GM19193 (cell line): ENCODE measurements around the gene SLC23A3.

ENCODE experiments used
- POLR2A ChIP-seq: IDR thresholded peaks from 4 replicates; pipeline ENCODE4 v1.6.1; 2011; ENCODE audit not compliant: insufficient read depth, insufficient read length; ENCODE audit errors: extremely low read depth

The SLC23A3 gene

GRCh38 chr2:219122202-219122980 lies 47.4 kb downstream of the SLC23A3 start:
- TF ChIP-seq POLR2A, result no peak

- no peak for TF ChIP-seq POLR2A
These were observed 49.7 kb downstream of the SLC23A3 start for GRCh38 chr2:219120082-219120481.

DNA sequence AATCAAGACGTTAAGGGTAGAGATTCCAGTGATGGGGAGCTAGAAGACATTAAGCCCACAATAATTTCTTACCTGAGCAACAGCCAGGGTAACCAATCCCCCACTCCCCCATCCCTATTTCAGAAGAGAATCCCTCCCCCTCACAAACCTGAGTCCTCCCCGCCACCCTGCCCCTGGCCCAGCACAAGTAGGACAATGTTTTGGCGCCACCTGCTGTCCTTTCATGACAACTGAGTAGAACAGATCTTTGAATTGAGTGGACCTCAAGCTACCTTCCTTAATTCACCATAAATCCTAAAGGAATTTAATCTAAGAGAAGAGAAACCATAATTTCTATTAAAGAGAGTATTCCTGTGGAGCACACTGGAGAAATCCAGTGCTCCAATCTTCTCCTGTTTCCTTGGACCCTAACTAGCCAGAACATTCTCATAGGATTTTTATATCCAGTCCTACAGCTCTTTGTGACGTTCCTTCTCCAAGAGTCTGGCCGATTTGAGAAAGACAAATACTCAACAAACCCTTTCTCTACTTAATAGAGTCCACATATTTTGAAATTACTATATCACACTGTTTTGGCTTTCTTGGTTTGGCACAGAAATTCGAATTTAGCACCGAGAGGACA lies 50.3 kb downstream of the SLC23A3 start:
- TF ChIP-seq POLR2A, result no peak

- no peak for TF ChIP-seq POLR2A
These were observed 51.3 kb downstream of the SLC23A3 start for GRCh38 chr2:219118504-219118903.

DNA sequence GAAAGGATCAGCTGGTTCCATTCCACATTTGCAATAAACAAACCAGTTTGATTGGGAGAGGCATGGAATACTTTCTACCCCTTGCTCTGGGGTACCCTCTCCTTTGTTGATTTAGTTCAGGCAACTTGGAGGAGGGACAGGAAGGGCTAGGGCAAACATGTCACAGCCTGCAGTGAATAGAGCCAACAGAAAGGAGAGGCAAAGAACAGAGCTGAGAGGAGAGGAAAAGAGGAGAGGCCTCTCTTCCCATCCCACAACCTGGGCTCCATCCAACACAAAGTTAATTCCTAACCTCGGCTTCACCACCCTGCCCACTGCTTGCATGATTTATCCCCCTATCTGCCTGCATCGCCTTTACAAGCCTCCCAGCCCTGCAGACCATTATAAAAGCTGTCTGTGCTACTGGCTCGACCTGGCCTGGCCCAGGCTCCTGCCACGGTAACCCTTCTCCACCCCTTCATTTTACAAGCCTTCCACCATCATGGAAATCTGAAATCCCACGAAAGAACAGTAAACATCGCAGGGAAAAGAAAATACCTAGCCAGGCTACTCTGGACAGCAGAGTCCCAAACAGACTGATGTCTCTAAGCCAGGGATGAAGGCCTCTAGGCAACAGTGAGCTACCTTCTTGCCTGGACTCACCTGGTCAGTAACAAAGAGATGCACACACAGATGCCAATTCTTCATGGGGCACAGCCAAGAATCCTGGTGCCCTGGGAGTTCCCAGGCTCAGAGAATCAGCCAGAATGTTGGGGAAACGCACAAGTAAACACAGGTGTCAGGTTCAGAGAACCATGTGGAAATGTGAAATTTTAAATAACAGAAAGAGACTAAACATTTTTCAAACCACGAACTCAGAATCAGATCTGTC lies 52.8 kb downstream of the SLC23A3 start:
- no peak for TF ChIP-seq POLR2A

DNA sequence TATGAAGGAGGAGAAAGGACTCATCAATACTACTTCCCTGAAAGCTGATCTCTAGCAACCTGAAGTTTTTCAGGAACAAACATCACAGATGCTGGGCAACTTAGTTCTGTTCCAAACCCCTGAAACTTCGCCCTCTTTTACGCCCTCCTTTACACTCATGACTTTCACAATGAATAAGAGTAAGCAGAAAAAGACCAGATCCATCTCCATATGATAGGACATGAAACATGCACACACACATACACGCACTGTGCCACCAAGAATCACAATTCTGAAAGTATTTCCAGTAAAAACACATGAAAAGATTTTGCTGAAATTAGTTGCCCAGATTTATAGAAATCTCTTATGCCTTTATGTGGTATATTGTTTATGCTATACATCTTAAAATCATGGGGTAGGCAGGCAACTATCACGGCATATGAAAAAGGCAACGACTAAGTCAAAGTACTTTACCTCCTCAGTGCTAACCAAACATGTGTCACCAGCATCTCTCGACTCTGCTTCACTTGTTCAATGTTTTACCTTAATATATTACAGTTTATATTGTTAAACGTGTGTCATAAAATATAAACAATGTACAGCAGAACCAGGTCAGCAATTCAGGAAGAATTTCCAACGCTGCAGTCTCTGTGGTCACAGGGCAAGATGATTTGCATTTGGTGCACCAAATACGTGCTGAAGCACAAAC lies 57.0 kb downstream of the SLC23A3 start:
- TF ChIP-seq POLR2A, result no peak

- no peak for TF ChIP-seq POLR2A
These were observed 57.8 kb downstream of the SLC23A3 start for GRCh38 chr2:219112062-219112406.
